ENCODE measurements around the gene SLC40A1.
A peak's percentile ranks its signal among the peaks of the same experiment; 100 is the strongest.

The SLC40A1 gene

DNA sequence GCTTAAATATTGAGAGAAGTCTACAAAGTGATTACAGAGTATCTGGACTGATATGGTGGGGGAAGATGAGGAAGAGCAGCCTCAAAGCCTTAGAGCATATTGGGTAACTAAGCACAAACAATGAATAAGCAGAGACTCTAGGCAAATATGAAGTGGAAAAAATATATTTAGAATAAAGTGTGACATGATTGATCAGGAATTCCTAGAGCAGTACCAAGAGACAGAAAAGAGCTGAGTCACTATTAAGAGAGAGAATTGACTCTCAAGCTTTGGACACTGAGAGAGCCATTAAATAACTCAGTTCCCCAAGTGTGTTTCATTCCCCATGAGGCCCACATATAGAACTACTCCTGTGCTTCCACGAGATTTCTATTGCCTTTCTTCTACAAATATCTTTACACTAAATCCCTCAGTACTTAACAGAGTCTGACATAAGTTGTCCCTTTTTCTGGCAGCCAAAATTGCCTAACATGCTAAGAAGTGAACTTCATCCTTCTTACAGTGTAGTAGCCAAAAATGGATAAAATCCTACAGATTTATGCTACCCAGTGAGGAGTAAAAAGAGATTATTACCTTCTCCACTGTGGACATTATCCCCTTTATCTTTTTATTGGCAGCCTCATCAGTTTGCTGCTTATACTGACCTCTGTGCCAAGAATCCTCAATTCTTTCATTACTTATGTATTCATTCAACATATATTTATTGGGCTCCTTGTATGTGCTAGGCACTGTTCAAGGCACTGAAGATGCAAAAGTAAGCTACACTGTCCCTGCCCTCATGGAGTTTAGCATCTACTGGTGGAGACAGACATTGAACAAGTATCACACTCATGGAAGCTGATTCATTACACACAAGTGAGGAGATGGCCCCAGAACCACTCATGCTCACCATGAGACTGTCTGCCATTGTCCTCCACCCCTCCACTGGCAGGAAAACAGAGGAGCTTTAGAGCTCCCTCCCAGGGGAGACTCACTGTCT is 45.4 kb downstream of the SLC40A1 start:
- DNase-seq, result no peak

DNA sequence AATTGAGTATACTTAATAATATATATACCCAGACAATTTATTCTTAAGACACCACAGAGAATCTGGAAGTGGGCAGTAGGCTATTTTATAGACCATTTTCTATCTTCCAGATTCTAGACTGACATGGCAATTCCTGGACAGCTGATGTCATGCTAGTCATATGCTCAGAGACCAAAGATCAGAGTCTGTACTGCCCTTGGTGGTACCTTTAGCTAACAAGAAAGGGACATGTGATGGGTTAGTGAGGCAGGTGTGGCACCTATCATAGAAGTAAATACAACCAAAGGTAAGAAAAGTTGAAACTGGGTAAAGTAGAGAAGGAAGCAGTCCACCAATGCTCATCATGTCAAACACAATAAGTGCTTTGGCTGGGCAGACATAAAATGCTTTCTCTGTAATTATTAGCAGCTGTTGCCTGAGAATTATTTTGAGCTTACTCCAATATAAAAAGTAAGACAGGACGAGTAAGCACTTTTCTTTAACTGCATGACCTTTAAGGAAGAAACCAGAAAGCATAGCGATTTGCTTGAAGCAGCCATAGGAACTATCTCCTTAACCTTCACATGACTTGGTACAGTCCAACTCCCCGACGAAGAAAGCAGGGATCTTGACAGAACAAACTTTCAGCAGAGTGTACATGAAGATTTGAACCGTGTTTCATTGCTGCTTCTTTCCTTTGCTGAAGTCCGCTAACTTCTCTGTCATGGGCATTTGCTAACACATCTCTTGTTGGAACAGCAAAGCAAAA is 47.1 kb downstream of the SLC40A1 start:
- no peak for DNase-seq

DNA sequence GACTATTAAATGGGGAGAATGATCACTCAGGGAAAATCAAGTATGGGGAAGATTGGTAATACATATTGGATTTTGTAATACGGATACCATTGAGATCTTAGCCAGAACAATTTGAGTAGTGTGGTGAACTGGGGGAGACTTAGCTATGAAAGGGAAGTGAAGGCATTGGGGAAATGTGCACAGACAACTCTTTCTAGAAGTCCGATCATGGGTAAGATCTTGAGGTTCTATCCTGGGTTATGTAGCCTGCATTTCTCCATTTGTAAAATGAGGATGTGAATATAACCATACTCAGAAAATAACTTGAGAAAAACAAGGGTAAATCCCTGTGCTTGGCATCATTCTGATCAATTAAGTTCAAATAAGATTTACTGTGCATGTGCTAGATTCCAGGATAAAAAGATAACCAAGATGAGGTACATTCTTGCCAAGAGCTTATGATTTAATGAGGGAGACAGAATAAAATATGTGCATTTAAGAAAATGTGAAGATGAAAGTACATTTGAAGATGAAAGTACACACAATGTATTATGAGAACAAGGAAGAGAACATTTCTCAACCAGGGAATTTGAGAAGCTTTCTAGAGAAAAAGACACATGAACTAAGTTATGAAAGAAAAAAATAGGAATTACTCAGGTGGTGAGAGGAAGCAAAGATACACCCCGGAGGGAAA is 49.5 kb downstream of the SLC40A1 start:
- DNase-seq, result no peak

DNA sequence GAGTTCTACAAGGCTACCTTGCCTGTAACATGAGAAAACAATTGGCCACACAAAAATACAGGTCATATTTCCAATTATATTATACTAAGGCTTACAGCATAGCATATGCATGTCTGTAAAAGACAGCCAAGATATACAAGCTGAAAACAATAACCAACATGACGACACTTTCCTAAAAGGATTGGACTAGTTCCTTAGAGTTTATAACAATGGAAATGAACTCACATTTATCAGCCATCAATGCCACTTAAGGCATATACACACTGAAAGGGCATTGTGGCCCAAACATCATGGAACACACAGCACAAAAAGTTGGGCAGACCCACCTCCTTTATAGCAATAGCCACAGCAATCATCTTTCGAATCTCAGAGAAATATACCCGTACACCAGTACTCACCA is 52.0 kb downstream of the SLC40A1 start:
- DNase-seq, result no peak

DNA sequence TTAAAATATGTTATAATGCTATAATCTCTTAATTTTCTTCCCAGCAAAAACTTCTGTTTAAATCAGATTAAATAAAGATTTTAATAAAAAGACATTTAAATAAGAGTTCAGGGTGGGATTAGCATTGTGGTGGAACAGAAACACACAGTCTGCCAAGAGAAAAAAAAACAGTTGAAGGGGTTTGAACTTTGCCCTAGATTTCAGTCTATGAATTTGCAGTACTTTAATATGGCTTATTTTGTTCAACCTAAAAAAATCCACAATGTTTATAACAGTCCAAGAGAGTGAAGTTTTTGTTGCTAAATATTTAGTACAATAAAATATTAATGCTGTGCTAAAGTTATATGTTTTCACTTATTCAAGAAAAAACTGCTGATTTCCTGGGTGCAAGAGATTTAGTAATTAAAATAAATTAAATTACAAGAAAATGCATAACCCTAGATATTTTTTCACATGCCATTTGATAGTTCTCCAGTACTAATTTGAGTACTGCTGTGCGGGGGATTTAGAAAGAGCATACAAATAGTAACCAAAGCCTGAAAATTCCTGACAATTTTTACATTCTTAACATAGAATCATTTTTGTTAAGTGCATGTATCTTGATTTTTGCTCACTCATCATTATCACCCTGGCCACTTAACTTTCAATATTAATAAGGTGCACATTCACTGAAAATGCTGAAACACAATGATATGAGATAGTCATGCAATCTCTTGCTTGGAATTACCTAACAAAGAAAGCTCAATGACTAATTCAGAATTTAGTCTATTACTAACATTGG is 52.6 kb downstream of the SLC40A1 start:
- DNase-seq, result no peak

DNA sequence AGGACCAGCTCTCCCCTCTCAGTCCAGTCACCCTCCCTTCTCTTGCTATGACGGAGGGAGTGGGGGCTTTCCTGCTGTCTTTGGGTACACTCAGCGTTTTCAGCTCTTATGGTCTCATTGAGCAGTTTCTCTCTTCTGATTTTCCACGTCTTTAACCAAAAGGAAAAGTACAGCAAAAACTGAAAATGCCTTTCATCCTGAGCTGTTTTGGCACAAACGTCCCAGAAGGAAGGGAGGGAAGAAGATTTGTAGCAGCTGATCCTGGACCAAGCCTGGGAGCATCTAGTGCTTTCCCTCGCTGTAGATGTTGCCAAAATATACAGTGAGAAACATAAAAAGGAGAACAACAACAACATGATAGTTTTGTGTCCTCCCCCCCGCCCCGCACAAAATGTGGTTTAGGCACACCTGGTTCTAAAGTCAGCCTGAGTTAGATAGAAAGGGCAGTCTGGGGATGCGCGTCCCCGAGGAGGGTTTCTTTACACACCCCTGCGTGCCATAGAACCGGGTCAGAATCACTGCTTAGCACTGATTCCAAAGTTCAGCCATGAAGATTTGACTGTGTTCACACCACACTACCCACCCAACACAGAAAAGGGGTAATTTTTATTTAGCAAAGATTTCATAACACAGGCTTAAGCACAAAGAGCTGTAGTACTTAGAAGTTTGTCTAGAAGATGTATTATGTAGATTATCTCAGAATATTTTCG is 53.4 kb downstream of the SLC40A1 start:
- DNase-seq, result no peak

DNA sequence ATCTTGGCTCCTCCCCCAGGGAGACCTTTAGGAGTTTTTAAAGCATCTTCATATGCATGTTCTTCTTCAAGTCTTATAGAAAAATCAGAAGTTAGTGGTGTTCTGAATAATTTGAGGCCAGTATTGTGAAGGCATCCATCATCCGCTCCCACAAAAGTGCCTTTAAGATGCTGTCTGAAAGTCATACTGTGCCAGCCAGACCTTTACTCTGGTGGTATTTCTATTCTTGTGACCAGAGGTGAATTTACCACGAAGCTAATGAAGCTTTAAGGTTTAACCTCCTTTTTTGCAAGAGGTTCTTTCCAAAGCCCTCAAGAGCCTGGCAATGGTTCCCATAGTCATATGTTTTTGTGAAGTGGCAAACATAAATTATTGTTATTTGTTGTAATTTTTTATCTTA is 54.3 kb downstream of the SLC40A1 start:
- DNase-seq, result no peak

DNA sequence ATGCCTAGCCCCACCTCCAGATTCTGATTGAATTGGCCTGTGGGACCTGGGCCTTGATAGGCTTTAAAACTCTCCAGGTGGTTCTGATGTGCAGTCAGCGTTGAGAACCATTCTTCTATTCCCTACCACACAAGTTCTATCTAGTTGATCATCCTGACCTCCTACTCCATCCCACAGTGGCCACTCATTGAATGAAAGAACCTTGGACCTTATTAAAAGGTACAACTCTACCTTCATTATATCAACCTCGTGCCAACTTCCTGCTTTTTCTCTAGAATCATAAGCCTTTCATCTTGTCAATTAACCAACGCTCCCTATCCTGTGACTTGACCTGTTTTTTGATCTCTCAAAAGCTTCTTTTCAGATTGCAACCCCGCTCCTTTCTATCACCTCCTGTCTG is 55.8 kb downstream of the SLC40A1 start:
- DNase-seq, result no peak

DNA sequence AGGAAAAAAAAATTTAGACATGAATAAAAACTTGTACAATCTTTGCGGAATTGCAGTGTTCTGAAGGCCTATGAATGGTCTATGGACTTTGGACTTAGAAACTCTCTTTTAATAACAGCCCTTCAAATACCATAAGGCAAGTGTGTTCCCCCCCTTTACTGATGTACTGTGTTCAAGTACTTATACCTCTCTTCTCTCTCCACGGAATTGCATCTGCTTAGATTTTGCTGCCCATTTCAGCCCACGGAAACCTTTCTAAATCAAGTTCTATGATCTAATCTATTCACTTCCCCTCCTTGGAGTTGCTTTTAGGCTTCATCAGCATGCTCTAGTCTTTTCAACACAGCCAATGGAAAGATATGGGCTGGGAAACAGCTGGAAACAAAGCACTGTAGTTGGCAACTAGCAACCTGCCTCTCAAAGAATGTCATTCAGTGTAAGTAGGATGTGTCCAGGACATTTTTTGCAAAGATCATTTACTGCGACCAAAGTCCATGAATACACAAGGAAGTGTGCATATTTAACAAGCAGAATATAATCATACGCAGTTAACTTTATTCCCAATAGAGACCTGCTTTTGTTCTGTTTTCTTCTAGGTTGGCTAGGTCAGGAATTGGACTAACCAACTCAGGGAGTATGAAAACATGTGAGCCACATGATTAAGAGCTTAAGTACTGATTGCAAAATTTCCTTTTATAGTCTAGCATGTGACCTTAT is 58.0 kb downstream of the SLC40A1 start:
- no peak for DNase-seq

DNA sequence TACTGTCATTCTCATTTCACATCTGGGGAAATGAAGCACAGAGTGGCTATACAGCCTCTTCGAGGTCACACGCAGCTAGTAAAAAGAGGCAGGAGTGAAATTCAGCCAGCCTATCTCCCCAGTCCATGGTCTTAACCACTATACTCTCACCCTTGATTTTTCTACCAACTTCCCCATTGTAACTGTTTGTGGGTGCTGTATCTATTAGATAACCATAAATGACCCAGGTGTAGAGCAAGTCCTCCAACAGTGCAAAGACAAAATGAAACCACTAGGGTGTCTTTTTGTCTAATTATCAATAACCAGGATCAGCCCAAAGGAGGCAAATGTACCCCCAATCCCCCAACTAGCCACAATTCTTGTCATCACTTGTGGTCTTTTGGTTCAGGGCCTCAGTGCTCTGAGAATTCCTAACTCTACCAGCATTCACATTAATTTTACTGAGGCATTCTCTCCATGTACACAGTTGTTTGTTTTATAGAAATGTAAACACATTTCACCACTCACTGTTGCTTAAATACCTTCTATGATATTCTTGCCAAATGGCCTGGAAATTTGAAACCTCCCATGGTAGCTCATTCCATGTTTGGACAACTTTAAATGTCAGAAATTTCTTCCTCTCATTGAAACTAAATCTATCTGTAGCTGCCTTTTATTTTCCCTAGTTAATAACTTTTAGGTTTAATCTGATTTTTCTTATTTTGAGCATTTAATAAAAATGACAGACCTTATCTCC is 58.7 kb downstream of the SLC40A1 start:
- peak in 1 of 2 experiments; percentile 33 for DNase-seq

DNA sequence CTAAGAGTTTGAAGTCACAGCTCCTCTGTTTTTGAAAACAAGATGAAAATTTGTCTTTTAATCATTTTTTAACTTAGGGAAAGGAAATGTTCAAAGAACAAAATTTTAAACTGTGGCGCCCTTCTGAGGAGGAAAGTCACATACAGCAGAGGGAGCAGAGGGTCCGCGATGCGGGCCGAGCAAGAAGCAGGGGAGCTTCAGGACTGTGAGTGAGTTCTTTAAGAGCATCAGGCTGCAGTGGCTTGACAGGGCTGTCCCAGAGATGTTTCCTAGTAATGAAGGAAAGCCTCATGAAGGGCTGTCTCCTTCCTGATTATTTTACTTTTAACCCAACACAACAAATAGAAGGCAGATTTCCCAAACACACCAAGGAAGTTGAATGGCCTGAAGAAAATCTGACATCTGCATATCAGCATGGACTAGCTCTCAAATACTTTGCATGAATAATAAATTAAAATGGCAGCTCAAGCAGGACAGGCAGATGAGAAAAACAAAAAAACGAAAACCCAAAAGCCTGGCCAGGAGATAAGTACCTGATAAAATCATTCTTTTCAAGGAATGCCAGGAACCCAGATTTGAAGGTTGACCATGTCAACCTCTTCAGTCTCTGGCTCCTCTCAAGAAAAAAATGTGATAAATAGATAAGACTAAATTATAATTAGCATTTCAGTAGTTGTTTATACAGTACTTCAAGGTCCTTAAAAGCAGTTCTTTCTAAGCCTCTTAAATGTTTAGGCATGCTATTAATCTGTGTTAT is 60.8 kb downstream of the SLC40A1 start:
- DNase-seq, result no peak

DNA sequence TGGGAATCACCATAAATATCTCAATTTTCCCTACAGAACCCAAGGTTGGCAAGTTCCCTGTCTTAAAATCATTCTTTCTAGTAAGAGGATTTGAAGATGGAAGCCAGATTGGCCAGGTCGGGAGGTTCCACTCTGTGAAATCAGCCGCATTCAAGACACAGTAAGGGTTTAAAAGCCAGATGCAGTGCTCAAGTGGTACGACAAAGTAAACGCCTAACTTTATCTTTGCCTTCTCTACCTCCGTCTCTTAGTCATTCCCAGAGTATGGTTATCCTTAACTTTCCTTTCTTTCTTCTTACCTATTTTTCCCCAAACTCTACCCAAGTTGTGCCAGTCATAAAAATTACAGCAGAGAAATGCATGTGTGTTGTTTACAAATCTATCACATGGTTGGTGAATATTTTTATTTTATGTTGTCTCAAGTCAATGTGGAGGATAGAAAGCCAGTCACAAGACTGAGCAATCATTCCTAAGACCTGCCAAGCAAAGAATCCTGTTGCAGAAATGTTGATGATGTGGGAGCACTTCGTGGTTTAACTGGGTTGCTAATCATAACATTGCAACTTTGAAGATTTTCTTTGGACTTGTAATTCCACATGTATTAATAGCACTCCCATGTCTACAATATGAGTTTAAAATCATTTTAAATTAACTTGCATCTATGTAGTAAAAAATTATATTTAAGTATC is 62.6 kb downstream of the SLC40A1 start:
- no peak for DNase-seq

DNA sequence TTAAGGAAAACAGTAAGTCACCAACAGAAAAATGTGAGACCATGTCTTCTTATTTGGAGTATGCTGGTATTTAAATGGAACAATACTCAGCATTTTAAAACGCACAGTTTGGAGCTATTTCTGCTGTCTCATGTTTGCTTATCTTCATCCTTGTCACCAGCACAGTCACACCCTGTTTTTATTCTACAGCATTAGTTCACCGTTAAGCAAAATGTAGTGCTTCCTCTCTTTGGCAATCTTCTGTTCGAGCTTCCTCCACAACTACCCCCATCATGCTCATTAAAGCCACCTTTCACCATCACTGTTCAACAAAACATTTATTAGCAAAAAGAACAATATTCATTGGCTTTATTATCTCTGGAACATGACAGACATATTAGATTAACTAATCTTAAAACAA is 64.0 kb downstream of the SLC40A1 start:
- no peak for DNase-seq

DNA sequence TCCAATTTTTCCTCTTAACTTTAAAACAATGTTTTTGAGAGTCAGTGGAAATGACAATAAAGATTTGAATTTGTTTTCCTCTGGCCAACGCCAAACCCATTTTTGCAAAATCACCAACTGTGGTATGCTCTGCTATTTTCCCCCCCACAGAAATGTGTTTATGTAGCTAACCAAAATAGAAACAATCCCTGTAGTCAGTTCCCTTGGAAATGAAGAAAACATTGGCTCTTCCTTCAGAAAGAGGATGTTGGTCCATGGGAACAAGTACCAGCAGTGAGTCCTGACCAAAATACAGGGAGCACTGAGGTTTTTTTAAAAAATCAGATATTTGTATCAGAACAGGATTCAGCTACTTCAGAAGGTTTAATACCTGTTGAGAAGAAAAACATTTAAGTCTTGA is 65.3 kb downstream of the SLC40A1 start:
- DNase-seq, result no peak

DNA sequence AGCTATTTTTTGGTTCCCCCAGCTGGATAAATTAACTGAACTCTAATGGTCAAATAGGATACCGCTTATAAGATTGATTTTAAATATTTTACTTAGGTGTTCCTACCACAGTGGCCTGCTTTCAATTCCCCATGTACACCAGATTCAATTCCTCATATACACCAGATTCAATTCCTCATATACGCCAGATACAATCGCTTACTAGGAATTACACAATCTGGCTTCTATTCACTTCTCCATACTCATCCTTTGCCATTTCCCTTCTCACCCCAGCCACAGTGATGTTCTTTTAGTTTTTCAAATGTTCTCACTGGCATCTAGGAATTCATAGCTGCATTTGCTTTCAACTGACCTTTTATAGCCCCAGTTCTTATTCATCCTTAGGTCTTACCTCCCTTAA is 66.5 kb downstream of the SLC40A1 start:
- no peak for DNase-seq

DNA sequence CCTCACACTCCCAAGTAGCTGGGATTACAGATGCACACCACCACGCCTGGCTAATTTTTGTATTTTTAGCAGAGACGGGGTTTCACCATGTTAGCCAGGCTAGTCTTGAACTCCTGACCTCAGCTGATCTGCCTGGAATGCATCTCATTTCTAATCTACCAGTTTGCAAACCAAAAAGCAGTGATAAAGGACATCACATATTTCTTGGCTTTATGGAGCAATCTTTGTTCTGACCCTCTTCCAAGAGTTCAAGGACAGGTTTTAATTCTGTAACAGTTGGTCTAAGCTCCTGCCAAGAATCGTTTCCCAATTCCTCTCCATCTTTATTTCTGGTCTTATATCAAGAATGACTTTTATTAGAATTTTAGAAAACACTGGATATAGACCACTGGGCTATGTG is 67.7 kb downstream of the SLC40A1 start:
- DNase-seq, result no peak

DNA sequence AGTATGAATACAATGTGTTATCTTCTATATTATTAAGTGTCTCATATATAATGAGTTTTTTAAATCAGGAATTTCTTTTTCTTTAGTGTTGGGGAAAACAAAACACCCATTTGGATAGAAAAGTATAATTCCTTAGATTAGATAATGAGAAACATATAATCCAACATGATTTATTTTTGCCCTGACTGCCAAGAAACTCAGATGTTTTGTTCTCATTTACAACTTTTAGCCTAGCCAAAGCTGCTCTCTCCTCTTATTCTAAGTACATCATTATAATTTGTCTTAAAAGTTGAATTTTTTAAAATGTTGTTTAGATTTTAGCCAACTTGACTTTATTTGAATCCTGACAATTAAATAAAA is 68.6 kb downstream of the SLC40A1 start:
- DNase-seq, result no peak

DNA sequence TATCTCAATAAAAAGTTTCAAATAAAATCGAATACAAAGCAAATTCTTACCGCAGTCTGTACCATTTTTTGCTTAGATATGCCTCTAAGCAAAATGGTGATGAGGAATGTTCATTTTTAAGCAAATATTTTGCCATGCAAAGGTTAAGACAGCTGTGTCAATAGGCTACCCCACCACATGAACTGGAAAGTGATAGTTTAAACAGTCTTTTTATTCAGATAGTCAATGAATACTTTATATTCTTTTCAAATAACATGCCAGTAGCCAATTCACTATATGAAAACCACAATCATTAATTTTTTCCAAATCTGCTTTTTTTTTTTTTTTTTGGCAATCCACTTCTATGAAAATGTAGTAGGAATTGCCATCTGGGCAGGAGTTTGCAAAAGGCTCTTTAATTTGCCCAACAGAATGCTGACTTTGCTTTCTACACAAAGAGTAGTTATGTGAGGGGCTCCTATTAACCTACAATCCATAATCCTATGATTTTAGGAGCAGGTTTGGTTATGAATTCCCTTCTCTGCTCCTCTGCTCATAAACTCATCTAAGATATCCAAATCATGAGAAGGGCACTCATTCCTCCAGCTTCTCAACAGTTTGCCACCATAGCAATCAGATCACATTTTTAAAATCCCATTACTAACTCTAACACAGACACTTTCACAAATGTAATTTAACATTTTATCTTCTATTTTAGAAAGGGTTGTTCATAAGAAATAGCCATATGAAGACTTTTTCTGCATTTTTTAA is 69.2 kb downstream of the SLC40A1 start:
- DNase-seq, result no peak
